DND-41 (cell line): ENCODE results near the gene ETF1.

Experiments used
- CTCF ChIP-seq: IDR thresholded peaks from 2 replicates; pipeline ENCODE4 v1.5.1; 2012; ENCODE audit warnings: borderline replicate concordance, low read length, moderate library complexity, mild to moderate bottlenecking; ENCODE audit not compliant: poor library complexity, severe bottlenecking; ENCODE audit errors: extremely low read depth
- EZH2 ChIP-seq: IDR thresholded peaks from 3 replicates; pipeline ENCODE4 v1.6.1; 2012; ENCODE audit warnings: borderline replicate concordance, low read depth, mild to moderate bottlenecking, moderate library complexity, low read length, inconsistent platforms; ENCODE audit not compliant: severe bottlenecking

GRCh38 chr5:138580777-138581176 is 37.7 kb upstream of the ETF1 start:
- no peak for TF ChIP-seq CTCF
- no peak for TF ChIP-seq EZH2
